GM18517 (cell line): Measurements from ENCODE around the gene KIAA0586.
"Not testable (repeated sequence)": the region's sequence is repeated elsewhere in the genome, so short reads cannot be mapped to it uniquely, and the experiment has no call there.

Experiments
- ATAC-seq: cut with Tn5 transposase; IDR thresholded peaks from one replicate; pipeline ENCODE4 v1.9.1; 2021; ENCODE audit warnings: mild to moderate bottlenecking, moderate library complexity; ENCODE audit not compliant: unreplicated experiment

The KIAA0586 gene

GRCh38 chr14:58541633-58542022 lies 114.1 kb downstream of the KIAA0586 start:
- no peak for ATAC-seq

GRCh38 chr14:58543253-58543652 lies 115.7 kb downstream of the KIAA0586 start:
- ATAC-seq = no peak

GRCh38 chr14:58547649-58548048 lies 120.1 kb downstream of the KIAA0586 start:
- ATAC-seq = no peak

- no peak for ATAC-seq
Measured at GRCh38 chr14:58549105-58549757, 121.7 kb downstream of the KIAA0586 start.

GRCh38 chr14:58553959-58554358 lies 126.4 kb downstream of the KIAA0586 start:
- ATAC-seq = no peak

GRCh38 chr14:58555647-58556046 lies 128.1 kb downstream of the KIAA0586 start:
- no peak for ATAC-seq

GRCh38 chr14:58557242-58557641 lies 129.7 kb downstream of the KIAA0586 start:
- ATAC-seq = no peak

GRCh38 chr14:58560208-58560607 lies 132.7 kb downstream of the KIAA0586 start:
- ATAC-seq = no peak

GRCh38 chr14:58562141-58562540 lies 134.6 kb downstream of the KIAA0586 start:
- ATAC-seq = no peak

GRCh38 chr14:58563978-58564377 lies 136.5 kb downstream of the KIAA0586 start:
- ATAC-seq = no peak

- no peak for ATAC-seq
Measured at GRCh38 chr14:58565832-58566231, 138.3 kb downstream of the KIAA0586 start.

GRCh38 chr14:58566979-58567378 lies 139.5 kb downstream of the KIAA0586 start:
- ATAC-seq = no peak

GRCh38 chr14:58568322-58568721 lies 140.8 kb downstream of the KIAA0586 start:
- ATAC-seq = no peak

GRCh38 chr14:58571256-58571655 lies 143.7 kb downstream of the KIAA0586 start:
- ATAC-seq = no peak

GRCh38 chr14:58571769-58572472 lies 144.4 kb downstream of the KIAA0586 start:
- ATAC-seq = no peak

- ATAC-seq = no peak
Measured at GRCh38 chr14:58572473-58572853, 144.9 kb downstream of the KIAA0586 start.

- no peak for ATAC-seq
Measured at GRCh38 chr14:58572863-58573262, 145.3 kb downstream of the KIAA0586 start.

GRCh38 chr14:58574623-58575022 lies 147.1 kb downstream of the KIAA0586 start:
- ATAC-seq = no peak

GRCh38 chr14:58575956-58576355 lies 148.4 kb downstream of the KIAA0586 start:
- no peak for ATAC-seq

- ATAC-seq = not testable (repeated sequence)
Measured at GRCh38 chr14:58580035-58580434, 152.5 kb downstream of the KIAA0586 start.

- ATAC-seq = not testable (repeated sequence)
Measured at GRCh38 chr14:58581389-58581788, 153.9 kb downstream of the KIAA0586 start.

- no peak for ATAC-seq
Measured at GRCh38 chr14:58584383-58584782, 156.9 kb downstream of the KIAA0586 start.

- ATAC-seq = no peak
Measured at GRCh38 chr14:58587271-58587670, 159.8 kb downstream of the KIAA0586 start.
